Immature natural killer cell (primary cell): ENCODE measurements around the gene CEP97. TPM values are rescaled to one million over a fixed set of nuclear protein-coding genes. Genes with fewer than 3 reads are reported as not detected.
"Not testable (repeated sequence)": the region's sequence is repeated elsewhere in the genome, so short reads cannot be mapped to it uniquely, and the experiment has no call there.

Experiments used
- DNase-seq, 3 donors: peaks; one replicate each; pipeline ENCODE4 v3.0.0; 2022; ENCODE audit warnings: mixed read lengths in 1 of 3
- H3K27ac Mint-ChIP-seq, 6 donors: one replicate each; pipeline ENCODE4 v1.8.0; 2020; ENCODE audit warnings: mixed read lengths in 6 of 6, mild to moderate bottlenecking in 5 of 6, inconsistent platforms in 4 of 6, moderate library complexity in 3 of 6
- H3K27me3 Mint-ChIP-seq, 3 donors: one replicate each; pipeline ENCODE4 v1.8.0; 2020 to 2021; ENCODE audit warnings: low read depth in 3 of 3, mild to moderate bottlenecking in 3 of 3, mixed read lengths in 3 of 3, moderate library complexity in 3 of 3, inconsistent platforms in 1 of 3
- H3K36me3 Mint-ChIP-seq, 3 donors: one replicate each; pipeline ENCODE4 v1.8.0; 2020; ENCODE audit warnings: mixed read lengths in 3 of 3, inconsistent platforms in 2 of 3, mild to moderate bottlenecking in 2 of 3
- H3K4me1 Mint-ChIP-seq, 2 donors: one replicate each; pipeline ENCODE4 v1.8.0; 2020; ENCODE audit warnings: inconsistent platforms in 2 of 2, mild to moderate bottlenecking in 2 of 2, mixed read lengths in 2 of 2, moderate library complexity in 1 of 2
- H3K4me3 Mint-ChIP-seq, 5 donors: one replicate each; pipeline ENCODE4 v1.8.0; 2020; ENCODE audit warnings: mild to moderate bottlenecking in 5 of 5, mixed read lengths in 5 of 5, inconsistent platforms in 3 of 5, moderate library complexity in 3 of 5
- H3K9me3 Mint-ChIP-seq, 6 donors: one replicate each; pipeline ENCODE4 v1.8.0; 2020; ENCODE audit warnings: mild to moderate bottlenecking in 6 of 6, mixed read lengths in 6 of 6, inconsistent platforms in 4 of 6, moderate library complexity in 3 of 6
- polyA plus RNA-seq, 3 donors: library from polyadenylated mRNA; unstranded; fragments of 300-500 nt; fragmentation: Illumina TruSeq; gene quantifications; one replicate each; pipeline ENCODE4 v1.2.3, GENCODE V29; 2021

The CEP97 gene
- polyA plus RNA-seq, 3 donors from 2014 or later: 2.6 to 3.2 (median 2.6) TPM

GRCh38 chr3:101720851-101721840 lies 3.3 kb upstream of the CEP97 start:
- peaks cover 19 to 29% of the 10 kb centered on the region in 2 donors for H3K4me1 Mint-ChIP-seq
- no peak overlapping the region for H3K4me3 Mint-ChIP-seq
- peaks cover 0 to 2% (median 0%) of the 10 kb centered on the region in 6 donors for H3K9me3 Mint-ChIP-seq
- no peaks in the 10 kb centered on the region for H3K36me3 Mint-ChIP-seq
- H3K27me3 Mint-ChIP-seq: peaks cover 0 to 4% (median 0%) of the 10 kb centered on the region in 3 donors
- peak overlapping the region in 1 of 6 donors; percentile 7 for H3K27ac Mint-ChIP-seq
- no peak for DNase-seq

GRCh38 chr3:101722394-101723173 lies 1.8 kb upstream of the CEP97 start:
- Mint-ChIP-seq H3K9me3 (peaks cover 0 to 2% (median 0%) of the 10 kb centered on the region in 6 donors), H3K27ac (peak overlapping the region in 2 of 6 donors; percentile 45 to 51), H3K36me3 (peaks cover 0 to 2% (median under 1%) of the 10 kb centered on the region in 3 donors), H3K4me3 (peak overlapping the region in 2 of 5 donors; percentile 1), H3K4me1 (peaks cover 19 to 29% of the 10 kb centered on the region in 2 donors), H3K27me3 (peaks cover 0 to 5% (median 0%) of the 10 kb centered on the region in 3 donors)
- DNase-seq: no peak

GRCh38 chr3:101725194-101725889 lies 928 bp downstream of the CEP97 start:
- Mint-ChIP-seq H3K9me3 (peaks cover 0 to 2% (median 0%) of the 10 kb centered on the region in 6 donors), H3K27ac (peak overlapping the region; percentile 85 to 99 (median 98)), H3K36me3 (peaks cover 0 to 6% (median 6%) of the 10 kb centered on the region in 3 donors), H3K4me1 (peaks cover 19 to 29% of the 10 kb centered on the region in 2 donors), H3K4me3 (peak overlapping the region; percentile 99 to 100 (median 100)), H3K27me3 (peaks cover 0 to 5% (median 0%) of the 10 kb centered on the region in 3 donors)
- DNase-seq: peak in 2 of 3 donors; percentile 4 to 12

GRCh38 chr3:101725890-101726275 lies 1.5 kb downstream of the CEP97 start:
- peak overlapping the region; percentile 99 to 100 (median 100) for H3K4me3 Mint-ChIP-seq
- peaks cover 0 to 5% (median 0%) of the 10 kb centered on the region in 3 donors for H3K27me3 Mint-ChIP-seq
- peaks cover 4 to 10% (median 6%) of the 10 kb centered on the region in 3 donors for H3K36me3 Mint-ChIP-seq
- no peak for DNase-seq
- H3K27ac Mint-ChIP-seq: peak overlapping the region; percentile 85 to 99 (median 98)
- peaks cover 0 to 2% (median 0%) of the 10 kb centered on the region in 6 donors for H3K9me3 Mint-ChIP-seq
- H3K4me1 Mint-ChIP-seq: peaks cover 19 to 29% of the 10 kb centered on the region in 2 donors

- Mint-ChIP-seq H3K4me3 (no peak overlapping the region), H3K27me3 (peaks cover 0 to 1% (median 0%) of the 10 kb centered on the region in 3 donors), H3K27ac (no peak overlapping the region), H3K9me3 (no peaks in the 10 kb centered on the region), H3K4me1 (peaks cover 7 to 12% of the 10 kb centered on the region in 2 donors), H3K36me3 (peaks cover 23 to 34% (median 24%) of the 10 kb centered on the region in 3 donors)
- no peak for DNase-seq
These were observed 5.2 kb downstream of the CEP97 start for GRCh38 chr3:101729586-101729985.

GRCh38 chr3:101730839-101731238 lies 6.4 kb downstream of the CEP97 start:
- no peak for DNase-seq
- Mint-ChIP-seq H3K4me1 (peaks cover under 1 to 4% of the 10 kb centered on the region in 2 donors), H3K4me3 (no peak overlapping the region), H3K27ac (peak overlapping the region in 1 of 6 donors; percentile 3), H3K36me3 (peaks cover 29 to 45% (median 31%) of the 10 kb centered on the region in 3 donors), H3K27me3 (peaks cover 0 to 1% (median 0%) of the 10 kb centered on the region in 3 donors), H3K9me3 (no peaks in the 10 kb centered on the region)

- no peak for DNase-seq
- Mint-ChIP-seq H3K4me1 (no peaks in the 10 kb centered on the region), H3K4me3 (no peak overlapping the region), H3K27me3 (peaks cover 0 to 1% (median 0%) of the 10 kb centered on the region in 3 donors), H3K9me3 (no peaks in the 10 kb centered on the region), H3K36me3 (peaks cover 40 to 58% (median 44%) of the 10 kb centered on the region in 3 donors), H3K27ac (no peak overlapping the region)
These were observed 7.8 kb downstream of the CEP97 start for GRCh38 chr3:101732240-101732641.

- Mint-ChIP-seq H3K27me3 (peaks cover 0 to 3% (median 0%) of the 10 kb centered on the region in 3 donors), H3K36me3 (peaks cover 37 to 58% (median 57%) of the 10 kb centered on the region in 3 donors)
- DNase-seq: no peak
These were observed 11.4 kb downstream of the CEP97 start for GRCh38 chr3:101735833-101736232.

GRCh38 chr3:101741914-101742313 lies 17.5 kb downstream of the CEP97 start:
- not testable (repeated sequence) for H3K27me3 Mint-ChIP-seq, DNase-seq, H3K27ac Mint-ChIP-seq, H3K9me3 Mint-ChIP-seq, H3K4me1 Mint-ChIP-seq, H3K4me3 Mint-ChIP-seq
- H3K36me3 Mint-ChIP-seq: peaks cover 4 to 33% (median 17%) of the 10 kb centered on the region in 3 donors

More at GRCh38 chr3:101735833-101736232, 11.4 kb downstream of the CEP97 start:
- Mint-ChIP-seq H3K9me3 (no peaks in the 10 kb centered on the region), H3K4me1 (no peaks in the 10 kb centered on the region), H3K27ac (no peak overlapping the region), H3K4me3 (no peak overlapping the region)

- Mint-ChIP-seq H3K4me1 (no peaks in the 10 kb centered on the region), H3K9me3 (no peaks in the 10 kb centered on the region), H3K4me3 (no peak overlapping the region), H3K27ac (peak overlapping the region in 3 of 6 donors; percentile 17 to 51 (median 30)), H3K36me3 (peaks cover 0 to 14% (median 4%) of the 10 kb centered on the region in 3 donors), H3K27me3 (peaks cover 0 to 1% (median 0%) of the 10 kb centered on the region in 3 donors)
- no peak for DNase-seq
These were observed 20.4 kb downstream of the CEP97 start for GRCh38 chr3:101744811-101745210.

- H3K4me3 Mint-ChIP-seq, H3K27me3 Mint-ChIP-seq, H3K4me1 Mint-ChIP-seq, H3K9me3 Mint-ChIP-seq, H3K27ac Mint-ChIP-seq, DNase-seq: not testable (repeated sequence)
- H3K36me3 Mint-ChIP-seq: peaks cover 0 to 16% (median 9%) of the 10 kb centered on the region in 3 donors
These were observed 21.5 kb downstream of the CEP97 start for GRCh38 chr3:101745934-101746333.

- Mint-ChIP-seq H3K36me3 (peaks cover 27 to 54% (median 34%) of the 10 kb centered on the region in 3 donors), H3K4me1 (peaks cover 0 to 14% of the 10 kb centered on the region in 2 donors)
- not testable (repeated sequence) for DNase-seq, H3K9me3 Mint-ChIP-seq, H3K4me3 Mint-ChIP-seq, H3K27ac Mint-ChIP-seq, H3K27me3 Mint-ChIP-seq
These were observed 29.1 kb downstream of the CEP97 start for GRCh38 chr3:101753386-101754113.
